Ishikawa (cell line): ENCODE results near the gene BCKDHA.

Source experiments
- CEBPB ChIP-seq: IDR thresholded peaks from 2 replicates; pipeline ENCODE4 v1.6.1; 2012
- CREB1 ChIP-seq: IDR thresholded peaks from 2 replicates; pipeline ENCODE4 v1.6.1; 2012; ENCODE audit warnings: low read depth
- EGR1 ChIP-seq: IDR thresholded peaks from 2 replicates; pipeline ENCODE4 v1.6.1; 2012
- EP300 ChIP-seq: IDR thresholded peaks from 2 replicates; pipeline ENCODE4 v1.6.1; 2012; ENCODE audit warnings: borderline replicate concordance
- FOXM1 ChIP-seq: IDR thresholded peaks from 2 replicates; pipeline ENCODE4 v1.6.1; 2012; ENCODE audit warnings: low read depth, borderline replicate concordance
- MAX ChIP-seq: IDR thresholded peaks from 2 replicates; pipeline ENCODE4 v1.6.1; 2012
- NFIC ChIP-seq: IDR thresholded peaks from 2 replicates; pipeline ENCODE4 v1.6.1; 2012
- RAD21 ChIP-seq: IDR thresholded peaks from 2 replicates; pipeline ENCODE4 v1.6.1; 2012; ENCODE audit warnings: low read depth
- REST ChIP-seq: IDR thresholded peaks from 2 replicates; pipeline ENCODE4 v1.6.1; 2012; ENCODE audit warnings: low read depth, mild to moderate bottlenecking
- TAF1 ChIP-seq: IDR thresholded peaks from 2 replicates; pipeline ENCODE4 v1.6.1; 2012; ENCODE audit warnings: low read depth, mild to moderate bottlenecking
- TCF12 ChIP-seq: IDR thresholded peaks from 2 replicates; pipeline ENCODE4 v1.6.1; 2012; ENCODE audit warnings: low read depth
- TEAD4 ChIP-seq: IDR thresholded peaks from 2 replicates; pipeline ENCODE4 v1.6.1; 2012
- USF1 ChIP-seq: IDR thresholded peaks from 2 replicates; pipeline ENCODE4 v1.6.1; 2012
- YY1 ChIP-seq: IDR thresholded peaks from 2 replicates; pipeline ENCODE4 v1.6.1; 2012; ENCODE audit warnings: low read depth
- ZBTB7A ChIP-seq: IDR thresholded peaks from 2 replicates; pipeline ENCODE4 v1.6.1; 2012; ENCODE audit warnings: low read depth

BCKDHA gene

GRCh38 chr19:41443813-41444455 is 46.3 kb downstream of the BCKDHA start:
- no peak for TF ChIP-seq REST
- TF ChIP-seq TEAD4 = no peak
- TF ChIP-seq ZBTB7A = no peak
- no peak for TF ChIP-seq MAX
- TF ChIP-seq CREB1 = no peak
- TF ChIP-seq USF1 = no peak
- no peak for TF ChIP-seq FOXM1
- TF ChIP-seq RAD21 = no peak
- no peak for TF ChIP-seq EP300
- TF ChIP-seq YY1 = no peak
- no peak for TF ChIP-seq TAF1
- TF ChIP-seq EGR1 = no peak

- no peak for TF ChIP-seq MAX
- no peak for TF ChIP-seq TEAD4
- TF ChIP-seq REST = no peak
- no peak for TF ChIP-seq CREB1
- TF ChIP-seq NFIC = no peak
- TF ChIP-seq RAD21 = no peak
- TF ChIP-seq FOXM1 = no peak
- no peak for TF ChIP-seq EGR1
- no peak for TF ChIP-seq TCF12
- no peak for TF ChIP-seq ZBTB7A
- no peak for TF ChIP-seq TAF1
- TF ChIP-seq EP300 = no peak
- TF ChIP-seq USF1 = no peak
- no peak for TF ChIP-seq CEBPB
- no peak for TF ChIP-seq YY1
These were observed 48.0 kb downstream of the BCKDHA start for GRCh38 chr19:41445575-41445974.

- TF ChIP-seq NFIC (no peak), TCF12 (no peak)
These were observed 50.2 kb downstream of the BCKDHA start for GRCh38 chr19:41447732-41448332.

GRCh38 chr19:41449079-41449864 is 51.7 kb downstream of the BCKDHA start:
- TF ChIP-seq CEBPB (no peak), RAD21 (peak; percentile 85)

- TF ChIP-seq TEAD4 (no peak), TAF1 (no peak), TCF12 (no peak), CEBPB (no peak), RAD21 (no peak), USF1 (no peak), REST (no peak), MAX (no peak), NFIC (no peak), CREB1 (no peak), EP300 (no peak), EGR1 (no peak), FOXM1 (no peak), ZBTB7A (no peak), YY1 (no peak)
These were observed 52.2 kb downstream of the BCKDHA start for GRCh38 chr19:41449865-41450178.
